K562 (cell line): ENCODE results near the gene NOPCHAP1. TPM values are rescaled to one million over a fixed set of nuclear protein-coding genes. Genes with fewer than 3 reads are reported as not detected.

Source experiments
- ATAC-seq: fragments of 200-7000 bp; cut with Tn5 transposase; 3 replicates; pipeline ENCODE4 v1.9.1; 2020; ENCODE audit warnings: moderate library complexity
- BruUV-seq: library from RNA; stranded (reverse); fragments of 400-500 nt; replicated peaks from 2 replicates; lab custom pipeline; 2021; lab: Mats Ljungman, UMichigan
- CTCF ChIA-PET: fragments of 300-600 bp; formaldehyde crosslinking; extraction: SDS; loops from one replicate; lab custom pipeline; 2021; ENCODE audit warnings: low intra/inter-chr PET ratio; lab: Yijun Ruan, JAX
- POLR2A ChIA-PET: fragments of 300-600, 350-650 bp; sonication (Branson Sonifier 250); formaldehyde crosslinking; extraction: SDS; loops from one replicate; lab custom pipeline; 2021; ENCODE audit warnings: antibody characterized with exemption, inconsistent platforms; lab: Yijun Ruan, JAX
- DNase-seq, 4 experiments: peaks; one replicate each; pipeline versions ENCODE4 v3.0.0 to v3.0.0-alpha.2; 2011 to 2018; ENCODE audit warnings: low spot score in 3 of 4, mixed read lengths in 3 of 4; ENCODE audit errors: extremely low read depth in 1 of 4
- FAIRE-seq: peaks from 2 replicates; lab custom pipeline; 2011; peaks lifted over from hg19 to GRCh38; lab: Jason Lieb, UNC
- H2AFZ ChIP-seq: 2 replicates; pipeline ENCODE4 v1.6.0; 2011; ENCODE audit warnings: low read depth, low read length, control low read depth, inconsistent platforms
- H3K27ac ChIP-seq: fragments of 200-600 bp; 3 replicates; pipeline ENCODE4 v1.8.0; 2011; ENCODE audit warnings: low read depth, mild to moderate bottlenecking, control low read depth, inconsistent platforms, low read length, moderate library complexity, mixed read lengths; ENCODE audit errors: extremely low read depth
- H3K27me3 ChIP-seq, 2 experiments: fragments of 300-600 bp in 1 of 2; 2 replicates in 1 of 2; 3 replicates in 1 of 2; pipeline versions ENCODE4 v1.6.0 to v1.8.0; 2011; ENCODE audit warnings: inconsistent platforms in 2 of 2, low read length in 2 of 2, mild to moderate bottlenecking in 1 of 2, mixed read lengths in 1 of 2, moderate library complexity in 1 of 2; ENCODE audit not compliant: control insufficient read depth in 2 of 2, insufficient read depth in 2 of 2
- H3K36me3 ChIP-seq: fragments of 300-600 bp; 3 replicates; pipeline ENCODE4 v1.8.0; 2011; ENCODE audit warnings: mild to moderate bottlenecking, low read length, inconsistent platforms; ENCODE audit not compliant: control insufficient read depth, insufficient read depth
- H3K4me1 ChIP-seq, 2 experiments: fragments of 200-600 bp in 1 of 2; replicated peaks in 1 of 2; 2 replicates in 1 of 2; 3 replicates in 1 of 2; pipeline versions ENCODE4 v1.5.1 to v1.8.0; 2011; ENCODE audit warnings: inconsistent platforms in 2 of 2, low read length in 2 of 2, mild to moderate bottlenecking in 1 of 2, mixed read lengths in 1 of 2, moderate library complexity in 1 of 2; ENCODE audit not compliant: control insufficient read depth in 2 of 2, insufficient read depth in 2 of 2
- H3K4me2 ChIP-seq: 2 replicates; pipeline ENCODE4 v1.6.1; 2011; ENCODE audit warnings: low read length, control low read depth, inconsistent platforms, mixed read lengths; ENCODE audit not compliant: insufficient read depth
- H3K4me3 ChIP-seq: fragments of 200-600 bp; sonication (generic), shearing (Covaris generic); 2 replicates; pipeline ENCODE4 v1.5.1; 2016; ENCODE audit warnings: control low read depth, inconsistent platforms
- H3K79me2 ChIP-seq: fragments of 200-600 bp; 3 replicates; pipeline ENCODE4 v1.8.0; 2011; ENCODE audit warnings: low read length, inconsistent platforms; ENCODE audit not compliant: control insufficient read depth, insufficient read depth
- H3K9ac ChIP-seq, 2 experiments: 2 replicates each; pipeline versions ENCODE4 v1.6.0 to v1.6.1; 2011; ENCODE audit warnings: low read depth in 2 of 2, low read length in 2 of 2, control low read depth in 1 of 2, inconsistent platforms in 1 of 2, mild to moderate bottlenecking in 1 of 2, mixed read lengths in 1 of 2; ENCODE audit not compliant: insufficient read depth in 1 of 2
- H3K9me1 ChIP-seq: one replicate; pipeline ENCODE4 v1.6.0; 2011; ENCODE audit warnings: inconsistent platforms, mild to moderate bottlenecking, low read length, moderate library complexity; ENCODE audit not compliant: control insufficient read depth, insufficient read depth
- H3K9me3 ChIP-seq: replicated peaks from 2 replicates; pipeline ENCODE4 v1.5.1; 2011; ENCODE audit warnings: low read depth, low read length, inconsistent platforms; ENCODE audit not compliant: control insufficient read depth, insufficient read depth
- H4K20me1 ChIP-seq: replicated peaks from 2 replicates; pipeline ENCODE4 v1.6.1; 2011; ENCODE audit warnings: low read length, inconsistent platforms, mixed read lengths; ENCODE audit not compliant: control insufficient read depth, insufficient read depth
- ARID2 ChIP-seq: fragments of 450-650 bp; IDR thresholded peaks from 2 replicates; pipeline ENCODE4 v1.6.1; 2017; ENCODE audit warnings: antibody characterized with exemption, mild to moderate bottlenecking
- HLTF ChIP-seq: fragments of 450-650 bp; IDR thresholded peaks from 2 replicates; pipeline ENCODE4 v1.6.1; 2016
- NR4A1 ChIP-seq, 2 experiments: fragments of 250-450 bp in 1 of 2; fragments of 450-650 bp in 1 of 2; sonication (Bioruptor Pico) in 1 of 2; IDR thresholded peaks; 2 replicates each; pipeline versions ENCODE4 v1.4.0 to v1.6.1; 2016 to 2020; ENCODE audit warnings: mild to moderate bottlenecking in 2 of 2, missing compliant biosample characterization in 1 of 2, missing genetic modification characterization in 1 of 2, moderate library complexity in 1 of 2
- RCOR1 ChIP-seq, 2 experiments: IDR thresholded peaks; 2 replicates each; pipeline ENCODE4 v1.6.1; 2012; ENCODE audit warnings: low read depth in 2 of 2, low read length in 2 of 2, borderline replicate concordance in 1 of 2, improper control_type of control experiment in 1 of 2
- SAP30 ChIP-seq: fragments of 200-600 bp; sonication (generic); IDR thresholded peaks from 2 replicates; pipeline ENCODE4 v1.6.1; 2012; ENCODE audit warnings: borderline replicate concordance, low read depth, mild to moderate bottlenecking, moderate library complexity, low read length, control low read depth, inconsistent platforms; ENCODE audit not compliant: insufficient read depth, poor library complexity, severe bottlenecking
- STAG1 ChIP-seq: sonication (generic); formaldehyde crosslinking; IDR thresholded peaks from 2 replicates; pipeline ENCODE4 v1.5.0; 2020; ENCODE audit warnings: missing genetic modification reagents, borderline replicate concordance
- TCF7L2 ChIP-seq: fragments of 150-350 bp; IDR thresholded peaks from 2 replicates; pipeline ENCODE4 v1.6.1; 2016; ENCODE audit warnings: low read depth, mild to moderate bottlenecking, low read length, moderate library complexity
- ZNF644 ChIP-seq: fragments of 200-800 bp; sonication (Bioruptor generic); IDR thresholded peaks from 2 replicates; pipeline ENCODE4 v1.6.1; 2016; ENCODE audit warnings: low read depth, missing genetic modification characterization, missing compliant biosample characterization
- WGBS: fragments of 100-300 bp; shearing (Covaris generic); methylation state at CpG from one replicate; pipeline ENCODE4 v1.1.6; 2016; ENCODE audit warnings: low coverage, mixed read lengths; ENCODE audit not compliant: insufficient coverage; ENCODE audit errors: missing lambda C conversion rate; 5-methylcytosine and 5-hydroxymethylcytosine counted together
- in situ Hi-C: fragments of 300-500 bp; cut with MboI; formaldehyde crosslinking; loops from 4 replicates; pipeline ENCODE4 v1.15.0; 2018; ENCODE audit warnings: inconsistent platforms, mixed read lengths
- intact Hi-C: fragments of 100-400 bp; cut with micrococcal nuclease; formaldehyde crosslinking; loops from 2 replicates; pipeline ENCODE4 v1.14.2; 2022
- polyA plus RNA-seq, 8 experiments: library from polyadenylated mRNA; depleted of rRNA in 4 of 8; stranded (reverse) in 5 of 8; unstranded in 3 of 8; fragments of >200 nt; fragmentation: Nextera tagmentation in 2 of 8; fragmentation: Illumina TruSeq in 1 of 8; extraction: Ambion mirVana in 2 of 8; extraction: Trizol in 1 of 8; gene quantifications; 2 replicates each; pipeline versions ENCODE4 v1.2.1 to v1.2.3, GENCODE V29; 2011 to 2014; ENCODE audit warnings: inconsistent platforms in 1 of 8, missing spikeins in 1 of 8
- total RNA-seq, 7 experiments: library from RNA; depleted of rRNA in 6 of 7; stranded (reverse); fragments of >200 nt in 6 of 7; fragmentation: Illumina TruSeq in 2 of 7; extraction: Trizol in 2 of 7; gene quantifications; 2 replicates each; pipeline versions ENCODE4 v1.2.1 to v1.2.3, GENCODE V29; 2011 to 2021; ENCODE audit warnings: low replicate concordance in 1 of 7
- TF ChIP-seq, protein P1 (sequence below): fragments of 450-650 bp; formaldehyde crosslinking; IDR thresholded peaks from 2 replicates; pipeline ENCODE4 v1.4.0; 2020; ENCODE audit warnings: mild to moderate bottlenecking, mixed read lengths

The NOPCHAP1 gene
- total and polyA plus RNA-seq, 9 of the 15 experiments (the other 6 are each of a cell fraction or from before 2014, with no cell fraction given), result 19.4 to 108 (median 33.4) TPM

GRCh38 chr12:105024928-105025327 lies 38.8 kb downstream of the NOPCHAP1 start:
- Histone ChIP-seq H3K4me3 (no peak overlapping the region), H3K79me2 (no peaks in the 10 kb centered on the region), H4K20me1 (no peaks in the 10 kb centered on the region), H3K4me1 (no peaks in the 10 kb centered on the region), H3K9me3 (no peaks in the 10 kb centered on the region), H3K27ac (no peak overlapping the region), H2AFZ (no peak overlapping the region), H3K9ac (no peak overlapping the region), H3K27me3 (no peaks in the 10 kb centered on the region), H3K4me2 (no peak overlapping the region), H3K36me3 (no peaks in the 10 kb centered on the region; the same call in 1 of the 3 replicates), H3K9me1 (no peaks in the 10 kb centered on the region)
- ChIA-PET CTCF (no interaction called here), POLR2A (interaction anchor here (0.6 to 0.8 kb wide), 2 partner anchors 54 to 880 kb away, joined by 3 read pairs; no protein-coding TSS in a partner anchor)
- WGBS, result 97% methylated on average over 2 of the region's 2 CpGs
- in situ Hi-C loops, result no loop called here
- no TSS peak for BruUV-seq
- intact Hi-C loops, result no loop called here
- ATAC-seq, result no peak
- DNase-seq, result no peak
- FAIRE-seq, result no peak
- TF ChIP-seq ZNF644, result no peak
- TF ChIP-seq NR4A1 (CRISPR knock-in tag; IDR thresholded peaks at IDR 0.05), result no peak
- no peak for TF ChIP-seq NR4A1 (tag; IDR thresholded peaks at IDR 0.05)
- TF ChIP-seq STAG1 (CRISPR knock-in tag), result no peak
- TF ChIP-seq HLTF, result no peak
- TF ChIP-seq SAP30, result no peak
- TF ChIP-seq, all 486 proteins: peak for 0

GRCh38 chr12:105025890-105026289 lies 39.8 kb downstream of the NOPCHAP1 start:
- ATAC-seq (no peak), FAIRE-seq (no peak), DNase-seq (no peak)
- ChIA-PET POLR2A (no interaction called here), CTCF (no interaction called here)
- Histone ChIP-seq H3K27ac (no peak overlapping the region), H3K9me1 (no peaks in the 10 kb centered on the region), H3K9ac (no peak overlapping the region), H3K79me2 (no peaks in the 10 kb centered on the region), H3K27me3 (no peaks in the 10 kb centered on the region), H4K20me1 (no peaks in the 10 kb centered on the region), H3K4me2 (no peak overlapping the region), H2AFZ (no peak overlapping the region), H3K4me3 (no peak overlapping the region), H3K36me3 (no peaks in the 10 kb centered on the region; the same call in 1 of the 3 replicates), H3K4me1 (no peaks in the 10 kb centered on the region), H3K9me3 (no peaks in the 10 kb centered on the region)
- intact Hi-C loops (no loop called here), in situ Hi-C loops (no loop called here)
- 71% methylated on average over 5 of the region's 5 CpGs for WGBS
- BruUV-seq, result no TSS peak
- TF ChIP-seq, protein P1, sequence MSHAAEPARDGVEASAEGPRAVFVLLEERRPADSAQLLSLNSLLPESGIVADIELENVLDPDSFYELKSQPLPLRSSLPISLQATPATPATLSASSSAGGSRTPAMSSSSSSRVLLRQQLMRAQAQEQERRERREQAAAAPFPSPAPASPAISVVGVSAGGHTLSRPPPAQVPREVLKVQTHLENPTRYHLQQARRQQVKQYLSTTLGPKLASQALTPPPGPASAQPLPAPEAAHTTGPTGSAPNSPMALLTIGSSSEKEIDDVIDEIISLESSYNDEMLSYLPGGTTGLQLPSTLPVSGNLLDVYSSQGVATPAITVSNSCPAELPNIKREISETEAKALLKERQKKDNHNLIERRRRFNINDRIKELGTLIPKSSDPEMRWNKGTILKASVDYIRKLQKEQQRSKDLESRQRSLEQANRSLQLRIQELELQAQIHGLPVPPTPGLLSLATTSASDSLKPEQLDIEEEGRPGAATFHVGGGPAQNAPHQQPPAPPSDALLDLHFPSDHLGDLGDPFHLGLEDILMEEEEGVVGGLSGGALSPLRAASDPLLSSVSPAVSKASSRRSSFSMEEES (CRISPR knock-in tag), result no peak
- no peak for TF ChIP-seq TCF7L2
- TF ChIP-seq ARID2, result no peak
- TF ChIP-seq RCOR1 (IDR thresholded peaks at IDR 0.05; ENCODE audit: borderline replicate concordance in 1 of 2, low read depth in 2 of 2, low read length in 2 of 2), result no peak
